Smooth muscle cell (in vitro differentiated cells): Measurements from ENCODE around the gene IRF8. TPM values are rescaled to one million over a fixed set of nuclear protein-coding genes. Genes with fewer than 3 reads are reported as not detected.

Experiments used
- DNase-seq: peaks from one replicate; lab custom pipeline; 2025; ENCODE audit not compliant: unreplicated experiment; lab: John Stamatoyannopoulos, UW
- H2AFZ ChIP-seq: fragments of 200-600 bp; sonication (generic); 2 replicates; pipeline ENCODE4 v1.6.0; 2016; ENCODE audit warnings: antibody characterized with exemption, low read depth, mild to moderate bottlenecking
- H3F3A ChIP-seq: fragments of 200-600 bp; sonication (generic); 2 replicates; pipeline ENCODE4 v1.6.0; 2017; ENCODE audit warnings: antibody characterized with exemption, low read depth
- H3K27ac ChIP-seq: fragments of 200-600 bp; sonication (generic); 2 replicates; pipeline ENCODE4 v1.5.1; 2016; ENCODE audit warnings: low read depth, mild to moderate bottlenecking
- H3K27me3 ChIP-seq: fragments of 200-600 bp; sonication (generic); 2 replicates; pipeline ENCODE4 v1.6.1; 2016; ENCODE audit warnings: low read depth, mild to moderate bottlenecking
- H3K36me3 ChIP-seq: fragments of 200-600 bp; sonication (generic); 2 replicates; pipeline ENCODE4 v1.5.1; 2016; ENCODE audit warnings: low read depth
- H3K4me1 ChIP-seq: fragments of 200-600 bp; sonication (generic); 2 replicates; pipeline ENCODE4 v1.5.1; 2016; ENCODE audit warnings: low read depth
- H3K4me2 ChIP-seq: fragments of 200-600 bp; sonication (generic); 2 replicates; pipeline ENCODE4 v1.6.0; 2016; ENCODE audit warnings: mild to moderate bottlenecking
- H3K4me3 ChIP-seq: fragments of 200-600 bp; sonication (generic); 2 replicates; pipeline ENCODE4 v1.5.1; 2016; ENCODE audit warnings: mild to moderate bottlenecking
- H3K79me2 ChIP-seq: fragments of 200-600 bp; sonication (generic); 2 replicates; pipeline ENCODE4 v1.6.0; 2016; ENCODE audit warnings: low read depth, mild to moderate bottlenecking
- H3K9ac ChIP-seq: fragments of 200-600 bp; sonication (generic); 2 replicates; pipeline ENCODE4 v1.6.0; 2016; ENCODE audit warnings: low read depth
- H3K9me3 ChIP-seq: fragments of 200-600 bp; sonication (generic); replicated peaks from 2 replicates; pipeline ENCODE4 v1.5.1; 2016; ENCODE audit warnings: low read depth
- H4K20me1 ChIP-seq: fragments of 200-600 bp; sonication (generic); 2 replicates; pipeline ENCODE4 v1.6.0; 2016; ENCODE audit warnings: low read depth
- CTCF ChIP-seq: fragments of 200-600 bp; sonication (generic); IDR thresholded peaks from 2 replicates; pipeline ENCODE4 v1.5.1; 2017; ENCODE audit warnings: borderline replicate concordance, mild to moderate bottlenecking, antibody characterized with exemption; ENCODE audit not compliant: insufficient read depth, poor library complexity, severe bottlenecking
- WGBS: methylation state at CpG from one replicate; pipeline ENCODE4 v1.1.7; 2016; ENCODE audit warnings: low lambda C conversion rate; 5-methylcytosine and 5-hydroxymethylcytosine counted together
- polyA plus RNA-seq: library from polyadenylated mRNA; unstranded; fragments of >200 nt; fragmentation: Nextera tagmentation; extraction: Ambion mirVana; gene quantifications from 2 replicates; pipeline ENCODE4 v1.2.1, GENCODE V29; 2016
- total RNA-seq: library from RNA; depleted of rRNA; stranded (reverse); fragments of >200 nt; gene quantifications from 2 replicates; pipeline ENCODE4 v1.2.3, GENCODE V29; 2014

Gene IRF8
- total and polyA plus RNA-seq, 2 experiments from 2014 or later = 0.88 to 3.4 TPM

GRCh38 chr16:85924675-85925074 lies 25.7 kb downstream of the IRF8 start:
- Histone ChIP-seq H3K9me3 (no peaks in the 10 kb centered on the region), H3K36me3 (no peaks in the 10 kb centered on the region), H3K27ac (peak overlapping the region; percentile 83), H4K20me1 (no peaks in the 10 kb centered on the region), H3K9ac (no peak overlapping the region), H3K4me1 (no peaks in the 10 kb centered on the region), H2AFZ (no peak overlapping the region), H3K4me3 (no peak overlapping the region), H3F3A (peaks cover 6% of the 10 kb centered on the region), H3K27me3 (no peaks in the 10 kb centered on the region), H3K4me2 (peak overlapping the region; percentile 66), H3K79me2 (no peaks in the 10 kb centered on the region)
- WGBS = 21% methylated on average over 3 of the region's 3 CpGs
- TF ChIP-seq CTCF = no peak
- no peak for DNase-seq

GRCh38 chr16:85926370-85926769 lies 27.4 kb downstream of the IRF8 start:
- TF ChIP-seq CTCF = no peak
- H3K36me3 ChIP-seq = no peaks in the 10 kb centered on the region
- H3K27ac ChIP-seq = no peak overlapping the region
- no peaks in the 10 kb centered on the region for H3K27me3 ChIP-seq
- H3K9ac ChIP-seq = no peak overlapping the region
- H3K79me2 ChIP-seq = no peaks in the 10 kb centered on the region
- no peak overlapping the region for H3K4me3 ChIP-seq
- no peak for DNase-seq
- WGBS = 71% methylated on average over 8 of the region's 8 CpGs
- no peak overlapping the region for H3K4me2 ChIP-seq
- H3K9me3 ChIP-seq = no peaks in the 10 kb centered on the region
- H3F3A ChIP-seq = peaks cover 6% of the 10 kb centered on the region
- no peaks in the 10 kb centered on the region for H4K20me1 ChIP-seq
- no peaks in the 10 kb centered on the region for H3K4me1 ChIP-seq
- no peak overlapping the region for H2AFZ ChIP-seq

GRCh38 chr16:85927371-85927770 lies 28.4 kb downstream of the IRF8 start:
- no peak overlapping the region for H3K4me2 ChIP-seq
- H3K36me3 ChIP-seq = no peaks in the 10 kb centered on the region
- no peak for DNase-seq
- H3K27me3 ChIP-seq = no peaks in the 10 kb centered on the region
- H3K4me3 ChIP-seq = no peak overlapping the region
- H3K27ac ChIP-seq = no peak overlapping the region
- H3K79me2 ChIP-seq = no peaks in the 10 kb centered on the region
- no peak overlapping the region for H2AFZ ChIP-seq
- peaks cover 6% of the 10 kb centered on the region for H3F3A ChIP-seq
- 92% methylated on average over 16 of the region's 16 CpGs for WGBS
- no peak for TF ChIP-seq CTCF
- H4K20me1 ChIP-seq = no peaks in the 10 kb centered on the region
- no peaks in the 10 kb centered on the region for H3K9me3 ChIP-seq
- H3K9ac ChIP-seq = no peak overlapping the region
- H3K4me1 ChIP-seq = no peaks in the 10 kb centered on the region

- Histone ChIP-seq H3K36me3 (no peaks in the 10 kb centered on the region), H2AFZ (no peak overlapping the region), H3K27me3 (no peaks in the 10 kb centered on the region), H3K9me3 (no peaks in the 10 kb centered on the region), H4K20me1 (no peaks in the 10 kb centered on the region), H3K4me3 (no peak overlapping the region), H3K27ac (no peak overlapping the region), H3K79me2 (no peaks in the 10 kb centered on the region), H3K4me1 (no peaks in the 10 kb centered on the region), H3K9ac (no peak overlapping the region), H3K4me2 (peak overlapping the region; percentile 30), H3F3A (peaks cover 6% of the 10 kb centered on the region)
- TF ChIP-seq CTCF = no peak
- no peak for DNase-seq
- WGBS = 81% methylated on average over 7 of the region's 7 CpGs
These were observed 29.0 kb downstream of the IRF8 start for GRCh38 chr16:85927959-85928358.
